Measurements from ENCODE around the gene BMPER.

GRCh38 chr7:34067005-34067778 lies 161.9 kb downstream of the BMPER start:
- no peak for TF ChIP-seq CTCF (IDR thresholded peaks at IDR 0.05)
- TF ChIP-seq POLR2AphosphoS5 (IDR thresholded peaks at IDR 0.05) = no peak
- no peak for TF ChIP-seq POLR2A (IDR thresholded peaks at IDR 0.05)
- no peak for TF ChIP-seq EP300 (IDR thresholded peaks at IDR 0.05)
